Sigmoid colon (tissue), 7 donors: ENCODE measurements around the gene RASAL2. TPM values are rescaled to one million over a fixed set of nuclear protein-coding genes. Genes with fewer than 3 reads are reported as not detected.

Experiments
- DNase-seq: peaks from one replicate; pipeline ENCODE4 v3.0.0-alpha.2; 2019
- H3K27ac ChIP-seq, 4 donors: fragments of 200-600 bp; sonication (generic); one replicate each; pipeline ENCODE4 v1.5.1; 2016 to 2019; ENCODE audit warnings: mild to moderate bottlenecking in 1 of 4
- H3K27me3 ChIP-seq, 3 donors: fragments of 200-600 bp; sonication (generic); one replicate each; pipeline ENCODE4 v1.5.1; 2019; ENCODE audit warnings: mild to moderate bottlenecking in 1 of 3
- H3K36me3 ChIP-seq, 4 donors: fragments of 200-600 bp; sonication (generic); one replicate each; pipeline ENCODE4 v1.5.1; 2016 to 2019
- H3K4me1 ChIP-seq, 4 donors: fragments of 200-600 bp; sonication (generic); one replicate each; pipeline ENCODE4 v1.5.1; 2017 to 2019
- H3K4me3 ChIP-seq, 4 donors: fragments of 200-600 bp; sonication (generic); one replicate each; pipeline ENCODE4 v1.5.1; 2017 to 2019; ENCODE audit warnings: mild to moderate bottlenecking in 2 of 4, moderate library complexity in 1 of 4
- H3K9me3 ChIP-seq, 4 donors: fragments of 200-600 bp in 3 of 4; sonication (generic) in 3 of 4; one replicate each; pipeline versions ENCODE4 v1.5.1 to v1.6.1; 2013 to 2019
- CTCF ChIP-seq, 4 experiments: fragments of 450-650 bp in 3 of 4; fragments of 200-600 bp in 1 of 4; IDR thresholded peaks; one replicate each; pipeline ENCODE4 v1.5.1; 2016 to 2019; ENCODE audit warnings: antibody characterized with exemption in 4 of 4, mild to moderate bottlenecking in 3 of 4, moderate library complexity in 2 of 4
- EP300 ChIP-seq, 4 donors: sonication (generic); formaldehyde crosslinking; IDR thresholded peaks; one replicate each; pipeline ENCODE4 v1.6.1; 2017; ENCODE audit warnings: antibody characterized with exemption in 4 of 4
- POLR2A ChIP-seq, 2 donors: fragments of 450-650 bp; IDR thresholded peaks; one replicate each; pipeline ENCODE4 v1.6.1; 2016; ENCODE audit warnings: antibody characterized with exemption in 2 of 2, mild to moderate bottlenecking in 2 of 2, moderate library complexity in 2 of 2
- POLR2AphosphoS5 ChIP-seq, 4 donors: sonication (generic); formaldehyde crosslinking; IDR thresholded peaks; one replicate each; pipeline ENCODE4 v1.6.1; 2017; ENCODE audit warnings: antibody characterized with exemption in 4 of 4
- WGBS, 2 donors: extraction: QIAGEN DNeasy Blood & Tissue Kit; methylation state at CpG; one replicate each; pipeline ENCODE4 v1.1.7; 2013; 5-methylcytosine and 5-hydroxymethylcytosine counted together
- intact Hi-C: fragments of 100-400 bp; cut with DNase I; formaldehyde crosslinking; loops from one replicate; pipeline ENCODE4 v1.15.1; 2023
- polyA plus RNA-seq, 3 donors: library from polyadenylated mRNA; stranded (reverse); fragments of 200-250 nt; gene quantifications; one replicate each; pipeline ENCODE4 v1.2.3, GENCODE V29; 2013
- total RNA-seq, 4 donors: library from RNA; depleted of rRNA; stranded (reverse); fragments of >200 nt; gene quantifications; one replicate each; pipeline ENCODE4 v1.1.0, GENCODE V29; 2016
- donor health status: healthy with polysubstance abuse.
- donor health status: Bipolar disorder and iron deficiency.
- donor health status: healthy.

Gene RASAL2
- total and polyA plus RNA-seq, 7 donors = 0.92 to 25.5 (median 11.1) TPM

- Histone ChIP-seq H3K36me3 (no peaks in the 10 kb centered on the region), H3K9me3 (no peaks in the 10 kb centered on the region), H3K27me3 (no peaks in the 10 kb centered on the region), H3K4me3 (no peak overlapping the region), H3K4me1 (peaks cover 0 to 6% (median 0%) of the 10 kb centered on the region in 4 donors), H3K27ac (no peak overlapping the region)
- WGBS, 2 donors = 87 to 98% methylated on average over 1 of the region's 1 CpG
- intact Hi-C loops = no loop called here
- no peak for TF ChIP-seq POLR2A (IDR thresholded peaks at IDR 0.05)
- TF ChIP-seq POLR2AphosphoS5 (IDR thresholded peaks at IDR 0.05) = no peak
- no peak for TF ChIP-seq CTCF (IDR thresholded peaks at IDR 0.05)
- TF ChIP-seq EP300 (IDR thresholded peaks at IDR 0.05) = no peak
- DNase-seq = no peak
These were observed 51.7 kb downstream of the RASAL2 start for GRCh38 chr1:178145605-178146004.

DNA sequence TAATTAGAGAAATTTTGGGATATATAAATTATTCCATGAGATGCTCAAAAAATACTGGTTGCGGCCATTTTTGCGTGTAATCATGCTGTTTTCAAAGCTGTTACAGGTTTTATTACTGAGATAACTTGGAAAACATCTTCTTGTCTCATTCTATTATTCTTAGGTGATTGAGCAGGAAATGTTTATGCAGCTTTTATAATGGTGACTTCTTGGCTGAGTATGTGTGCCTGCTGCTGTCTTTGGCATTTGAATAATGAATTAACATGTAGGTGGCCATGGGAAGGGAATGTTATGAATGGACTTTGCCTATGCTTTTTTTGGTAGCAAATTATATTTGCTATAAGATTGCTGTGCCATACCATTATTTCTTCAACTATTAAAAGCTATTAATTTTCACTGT is 52.5 kb downstream of the RASAL2 start:
- intact Hi-C loops = no loop called here
- no peaks in the 10 kb centered on the region for H3K9me3 ChIP-seq
- WGBS, 2 donors = 97 to 98% methylated on average over 2 of the region's 2 CpGs
- TF ChIP-seq POLR2AphosphoS5 (IDR thresholded peaks at IDR 0.05) = no peak
- no peak for TF ChIP-seq POLR2A (IDR thresholded peaks at IDR 0.05)
- no peak for TF ChIP-seq CTCF (IDR thresholded peaks at IDR 0.05)
- TF ChIP-seq EP300 (IDR thresholded peaks at IDR 0.05) = no peak
- no peak overlapping the region for H3K4me3 ChIP-seq
- peaks cover 0 to 6% (median 0%) of the 10 kb centered on the region in 4 donors for H3K4me1 ChIP-seq
- H3K36me3 ChIP-seq = no peaks in the 10 kb centered on the region
- no peaks in the 10 kb centered on the region for H3K27me3 ChIP-seq
- H3K27ac ChIP-seq = no peak overlapping the region
- no peak for DNase-seq

DNA sequence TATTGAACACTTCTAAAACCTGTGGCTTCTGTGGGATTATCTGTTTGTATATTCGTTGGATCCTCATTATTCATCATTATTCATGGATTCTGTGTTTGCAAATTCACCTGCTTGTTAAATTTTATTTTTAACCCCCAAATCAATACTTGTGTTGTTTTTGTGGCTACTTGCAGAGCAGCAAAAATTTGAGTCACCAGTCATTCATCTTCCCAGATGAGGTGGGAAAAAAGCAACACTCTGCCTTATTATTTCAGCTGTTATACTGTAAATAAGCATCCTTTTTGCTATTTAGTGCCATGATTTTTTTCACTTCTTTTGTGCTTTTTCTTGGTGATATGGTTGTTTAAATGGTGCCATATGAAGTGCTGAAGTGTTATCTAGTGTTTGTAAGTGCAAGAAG is 56.7 kb downstream of the RASAL2 start:
- Histone ChIP-seq H3K9me3 (no peaks in the 10 kb centered on the region), H3K27me3 (no peaks in the 10 kb centered on the region), H3K27ac (no peak overlapping the region), H3K4me1 (peaks cover 0 to 8% (median 4%) of the 10 kb centered on the region in 4 donors), H3K4me3 (no peak overlapping the region), H3K36me3 (no peaks in the 10 kb centered on the region)
- no peak for DNase-seq
- WGBS, 2 donors = 0 to 2% methylated on average over 1 of the region's 1 CpG
- no peak for TF ChIP-seq POLR2AphosphoS5 (IDR thresholded peaks at IDR 0.05)
- TF ChIP-seq POLR2A (IDR thresholded peaks at IDR 0.05) = no peak
- no peak for TF ChIP-seq EP300 (IDR thresholded peaks at IDR 0.05)
- TF ChIP-seq CTCF (IDR thresholded peaks at IDR 0.05) = no peak
- intact Hi-C loops = no loop called here

GRCh38 chr1:178151831-178152230 is 57.9 kb downstream of the RASAL2 start:
- TF ChIP-seq CTCF (IDR thresholded peaks at IDR 0.05) = no peak
- no peak for TF ChIP-seq POLR2AphosphoS5 (IDR thresholded peaks at IDR 0.05)
- no peak for TF ChIP-seq EP300 (IDR thresholded peaks at IDR 0.05)
- peaks cover 0 to 8% (median 6%) of the 10 kb centered on the region in 4 donors for H3K4me1 ChIP-seq
- WGBS, 2 donors = 44 to 68% methylated on average over 1 of the region's 1 CpG
- no peaks in the 10 kb centered on the region for H3K27me3 ChIP-seq
- intact Hi-C loops = no loop called here
- H3K36me3 ChIP-seq = no peaks in the 10 kb centered on the region
- no peak for DNase-seq
- H3K4me3 ChIP-seq = no peak overlapping the region
- no peaks in the 10 kb centered on the region for H3K9me3 ChIP-seq
- H3K27ac ChIP-seq = no peak overlapping the region
